ENCODE results near the gene DNAJB13. TPM values are rescaled to one million over a fixed set of nuclear protein-coding genes. Genes with fewer than 3 reads are reported as not detected.

DNAJB13 gene
- under 1 TPM; 0.37 to 0.57 TPM for total RNA-seq

GRCh38 chr11:73950869-73951710, at the start of gene DNAJB13:
Gene DNAJB13, plus strand, starts transcription at chr11:73951026. Its CDS starts 44 bp downstream, at chr11:73951070.
- CTCF ChIA-PET, result interaction anchor here (0.5 to 0.6 kb wide), 3 partner anchors 43 to 1542 kb away, joined by 3 to 5 read pairs (median 4); no protein-coding TSS in a partner anchor
- ATAC-seq, result peak; percentile 64

DNA sequence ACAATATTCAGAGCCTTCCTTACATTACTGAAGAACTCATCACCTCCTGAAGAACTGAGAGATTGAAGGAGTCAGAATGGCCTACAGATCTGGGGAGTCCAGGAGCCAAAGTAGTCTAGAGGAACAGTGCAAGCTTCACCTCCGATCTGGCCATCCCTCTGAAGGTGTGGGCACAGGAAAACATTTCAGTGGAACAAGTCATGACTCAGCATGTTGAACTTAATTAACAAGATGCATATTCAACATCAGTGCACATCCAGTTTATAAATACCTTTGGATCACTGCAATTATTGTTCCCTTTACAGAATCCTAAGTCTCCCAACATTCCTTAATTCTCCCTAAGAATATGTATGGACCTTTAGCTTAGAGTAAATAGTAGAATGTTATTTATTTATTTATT, 48.5 kb upstream of the DNAJB13 start:
- Mint-ChIP-seq H3K27ac (no peak overlapping the region), H3K9me3 (ENCODE audit: low read depth) (no peaks in the 10 kb centered on the region), H3K27me3 (no peaks in the 10 kb centered on the region), H3K4me3 (no peak overlapping the region), H3K36me3 (ENCODE audit: low read depth) (peaks cover 30% of the 10 kb centered on the region), H3K4me1 (no peaks in the 10 kb centered on the region)
- CTCF ChIA-PET, result no interaction called here
- DNase-seq, result no peak
- no peak for ATAC-seq
- intact Hi-C loops (cut with DNase I, micrococcal nuclease), result no loop called here
- POLR2A ChIA-PET, result no interaction called here

More at GRCh38 chr11:73950869-73951710, at the start of gene DNAJB13:
- H3K4me3 Mint-ChIP-seq, result no peak within 1 kb of the TSS
- intact Hi-C loops (cut with DNase I, micrococcal nuclease), result no loop called here
- no peaks in the 10 kb centered on the region for H3K36me3 Mint-ChIP-seq (ENCODE audit: low read depth)
- no peak within 1 kb of the TSS for H3K27ac Mint-ChIP-seq
- no peaks in the 10 kb centered on the region for H3K27me3 Mint-ChIP-seq
- peak; percentile 52 for DNase-seq
- H3K9me3 Mint-ChIP-seq (ENCODE audit: low read depth), result no peaks in the 10 kb centered on the region
- POLR2A ChIA-PET, result no interaction called here
- H3K4me1 Mint-ChIP-seq, result no peaks in the 10 kb centered on the region

GRCh38 chr11:73907191-73907590, 43.6 kb upstream of the DNAJB13 start:
- Mint-ChIP-seq H3K4me3 (no peak overlapping the region), H3K27ac (peak overlapping the region; percentile 45)
- ATAC-seq, result peak; percentile 79

GRCh38 chr11:73912026-73912425, 38.8 kb upstream of the DNAJB13 start:
- DNase-seq (no peak), ATAC-seq (no peak)
- intact Hi-C loops (cut with DNase I, micrococcal nuclease), result no loop called here
- ChIA-PET CTCF (no interaction called here), POLR2A (no interaction called here)
- Mint-ChIP-seq H3K36me3 (ENCODE audit: low read depth) (peaks cover 28% of the 10 kb centered on the region), H3K27me3 (no peaks in the 10 kb centered on the region), H3K4me1 (peaks cover 3% of the 10 kb centered on the region), H3K4me3 (no peak overlapping the region), H3K9me3 (ENCODE audit: low read depth) (no peaks in the 10 kb centered on the region), H3K27ac (no peak overlapping the region)

More at GRCh38 chr11:73907191-73907590, 43.6 kb upstream of the DNAJB13 start:
- intact Hi-C loops (cut with DNase I, micrococcal nuclease), result no loop called here
- CTCF ChIA-PET, result no interaction called here
- H3K9me3 Mint-ChIP-seq (ENCODE audit: low read depth), result no peaks in the 10 kb centered on the region
- H3K27me3 Mint-ChIP-seq, result no peaks in the 10 kb centered on the region
- peak; percentile 17 for DNase-seq
- H3K4me1 Mint-ChIP-seq, result no peaks in the 10 kb centered on the region
- POLR2A ChIA-PET, result no interaction called here
- peaks cover 24% of the 10 kb centered on the region for H3K36me3 Mint-ChIP-seq (ENCODE audit: low read depth)

DNA sequence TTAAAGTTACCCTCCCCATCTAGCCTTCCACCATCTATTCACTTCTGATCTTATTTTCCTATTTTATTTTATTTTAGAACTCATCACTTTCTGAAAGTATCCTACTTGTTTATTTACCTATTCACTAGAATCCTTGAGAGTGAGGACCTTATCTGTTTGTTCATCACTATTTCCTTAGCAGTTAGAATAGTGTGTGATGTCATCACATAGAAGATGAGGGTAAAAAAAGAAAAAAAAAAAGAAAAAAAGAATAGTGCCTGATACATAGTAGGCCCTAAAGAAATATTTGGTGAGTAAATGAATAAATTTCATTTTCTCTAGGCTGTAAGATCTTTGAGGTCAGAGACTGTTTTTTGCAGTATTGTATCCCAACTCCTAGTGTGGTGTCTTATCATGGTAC, 37.4 kb upstream of the DNAJB13 start:
- ATAC-seq, result no peak
- no peaks in the 10 kb centered on the region for H3K9me3 Mint-ChIP-seq (ENCODE audit: low read depth)
- H3K27ac Mint-ChIP-seq, result no peak overlapping the region
- no peak overlapping the region for H3K4me3 Mint-ChIP-seq
- CTCF ChIA-PET, result no interaction called here
- H3K4me1 Mint-ChIP-seq, result peaks cover 3% of the 10 kb centered on the region
- peaks cover 28% of the 10 kb centered on the region for H3K36me3 Mint-ChIP-seq (ENCODE audit: low read depth)
- POLR2A ChIA-PET, result no interaction called here
- no peak for DNase-seq
- no peaks in the 10 kb centered on the region for H3K27me3 Mint-ChIP-seq
- intact Hi-C loops (cut with DNase I, micrococcal nuclease), result no loop called here

- DNase-seq (no peak), ATAC-seq (no peak)
- H3K27ac Mint-ChIP-seq, result no peak overlapping the region
- H3K9me3 Mint-ChIP-seq (ENCODE audit: low read depth), result no peaks in the 10 kb centered on the region
- intact Hi-C loops (cut with DNase I, micrococcal nuclease), result no loop called here
- ChIA-PET POLR2A (no interaction called here), CTCF (no interaction called here)
- H3K27me3 Mint-ChIP-seq, result no peaks in the 10 kb centered on the region
- no peak overlapping the region for H3K4me3 Mint-ChIP-seq
- H3K4me1 Mint-ChIP-seq, result peaks cover 3% of the 10 kb centered on the region
- peaks cover 31% of the 10 kb centered on the region for H3K36me3 Mint-ChIP-seq (ENCODE audit: low read depth)
Observed at GRCh38 chr11:73914284-73914683, 36.5 kb upstream of the DNAJB13 start.

GRCh38 chr11:73916435-73916834, 34.4 kb upstream of the DNAJB13 start:
- CTCF ChIA-PET, result interaction anchor here (0.6 kb wide), 1 partner anchor 610 kb away, joined by 4 read pairs; no protein-coding TSS in a partner anchor
- Mint-ChIP-seq H3K27ac (no peak overlapping the region), H3K27me3 (no peaks in the 10 kb centered on the region), H3K4me3 (no peak overlapping the region), H3K4me1 (peaks cover 3% of the 10 kb centered on the region), H3K36me3 (ENCODE audit: low read depth) (peaks cover 36% of the 10 kb centered on the region), H3K9me3 (ENCODE audit: low read depth) (no peaks in the 10 kb centered on the region)
- intact Hi-C loops (cut with DNase I, micrococcal nuclease), result no loop called here
- ATAC-seq (peak; percentile 61), DNase-seq (no peak)
- POLR2A ChIA-PET, result no interaction called here

DNA sequence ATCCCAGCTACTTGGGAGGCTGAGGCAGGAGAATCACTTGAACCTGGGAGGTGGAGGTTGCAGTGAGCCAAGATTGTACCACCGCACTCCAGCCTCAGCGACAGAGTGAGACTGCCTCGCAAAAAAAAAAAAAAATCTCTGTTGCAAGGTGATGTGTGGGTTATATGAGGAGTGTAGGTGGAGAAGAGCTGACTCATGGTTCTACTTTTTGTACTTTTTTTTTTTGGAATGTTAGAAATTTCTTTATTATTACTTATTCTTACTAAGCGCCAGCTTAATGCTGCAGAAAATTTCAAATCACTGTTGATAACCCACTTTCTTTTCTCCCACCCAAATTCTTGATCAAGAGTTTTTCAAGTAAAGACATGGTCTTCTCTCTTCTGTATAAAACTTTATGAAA, 29.6 kb upstream of the DNAJB13 start:
- ChIA-PET POLR2A (no interaction called here), CTCF (interaction anchor here (0.6 to 0.7 kb wide), 3 partner anchors 44 to 1320 kb away, joined by 3 to 5 read pairs (median 3); no protein-coding TSS in a partner anchor)
- Mint-ChIP-seq H3K4me1 (peaks cover 3% of the 10 kb centered on the region), H3K9me3 (ENCODE audit: low read depth) (no peaks in the 10 kb centered on the region), H3K4me3 (no peak overlapping the region), H3K36me3 (ENCODE audit: low read depth) (peaks cover 29% of the 10 kb centered on the region), H3K27me3 (no peaks in the 10 kb centered on the region), H3K27ac (no peak overlapping the region)
- no peak for DNase-seq
- ATAC-seq, result no peak
- intact Hi-C loops (cut with DNase I, micrococcal nuclease), result no loop called here

DNA sequence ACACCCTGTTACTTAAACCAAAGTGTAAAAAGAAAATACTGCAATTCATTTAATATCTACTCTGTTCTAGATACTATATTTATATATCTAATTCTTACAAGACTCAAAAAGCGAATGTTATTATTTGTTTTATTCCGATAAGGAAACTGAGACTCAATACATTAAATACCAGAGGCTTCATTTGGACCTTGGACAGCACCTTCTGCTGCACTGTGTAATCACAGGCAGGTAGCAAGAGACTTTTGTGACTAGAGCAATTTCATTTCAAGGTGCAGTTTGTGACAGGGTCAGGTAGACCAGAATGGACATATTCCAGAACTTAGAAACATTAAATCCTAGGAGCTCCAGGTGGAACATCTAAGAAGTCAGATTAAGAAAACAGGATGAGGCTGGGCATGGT, 21.4 kb upstream of the DNAJB13 start:
- no peaks in the 10 kb centered on the region for H3K27me3 Mint-ChIP-seq
- intact Hi-C loops (cut with DNase I, micrococcal nuclease), result no loop called here
- CTCF ChIA-PET, result interaction anchor here (0.6 to 1.2 kb wide), 2 partner anchors 160 to 303 kb away, joined by 3 read pairs; no protein-coding TSS in a partner anchor
- no peaks in the 10 kb centered on the region for H3K4me1 Mint-ChIP-seq
- H3K27ac Mint-ChIP-seq, result no peak overlapping the region
- H3K9me3 Mint-ChIP-seq (ENCODE audit: low read depth), result no peaks in the 10 kb centered on the region
- peaks cover 32% of the 10 kb centered on the region for H3K36me3 Mint-ChIP-seq (ENCODE audit: low read depth)
- no peak overlapping the region for H3K4me3 Mint-ChIP-seq
- POLR2A ChIA-PET, result no interaction called here
- DNase-seq, result no peak
- no peak for ATAC-seq

DNA sequence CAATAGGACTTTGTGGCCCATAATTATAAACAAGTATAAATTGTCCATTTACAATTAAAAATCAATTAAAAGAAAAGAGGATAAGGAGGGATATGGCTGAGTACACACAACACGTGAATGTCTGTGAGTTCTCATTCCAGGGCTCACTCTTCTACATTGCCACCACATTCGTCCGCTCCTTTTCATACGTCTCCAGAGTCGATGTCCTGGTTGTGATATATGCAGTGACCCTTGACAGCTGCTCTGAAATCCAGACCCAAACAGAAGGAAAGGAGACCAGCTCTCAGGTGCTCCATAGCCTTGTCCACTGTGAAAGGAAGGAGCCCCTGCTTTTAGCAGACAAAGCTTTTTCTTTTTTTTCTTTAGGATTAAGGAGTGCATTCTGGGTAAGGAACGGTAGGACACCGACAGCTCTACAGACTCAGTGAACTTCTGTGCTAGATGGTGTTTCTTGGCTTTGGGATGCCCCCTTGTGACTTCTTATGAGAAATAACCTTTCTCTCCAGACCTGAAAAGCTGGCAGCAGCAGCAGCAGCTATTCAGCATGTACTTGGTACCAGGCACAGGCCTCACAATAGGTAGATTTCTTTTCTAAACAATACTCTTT, 19.7 kb upstream of the DNAJB13 start:
- H3K4me3 Mint-ChIP-seq, result no peak overlapping the region
- H3K36me3 Mint-ChIP-seq (ENCODE audit: low read depth), result peaks cover 32% of the 10 kb centered on the region
- H3K27ac Mint-ChIP-seq, result no peak overlapping the region
- peak; percentile 29 for DNase-seq
- H3K4me1 Mint-ChIP-seq, result no peaks in the 10 kb centered on the region
- H3K27me3 Mint-ChIP-seq, result no peaks in the 10 kb centered on the region
- ATAC-seq, result peak; percentile 83
- ChIA-PET POLR2A (interaction anchor here (0.6 kb wide), 1 partner anchor 297 kb away, joined by 9 read pairs; no protein-coding TSS in a partner anchor), CTCF (interaction anchor here (0.6 to 2.5 kb wide), 5 partner anchors 27 to 305 kb away, joined by 3 to 17 read pairs (median 3); no protein-coding TSS in a partner anchor)
- intact Hi-C loops (cut with DNase I, micrococcal nuclease), result loop anchor here (1.0 to 10.0 kb wide), 2 partner anchors 306 kb away; no protein-coding TSS in a partner anchor
- no peaks in the 10 kb centered on the region for H3K9me3 Mint-ChIP-seq (ENCODE audit: low read depth)

- ATAC-seq (no peak), DNase-seq (no peak)
- Mint-ChIP-seq H3K4me3 (no peak overlapping the region), H3K9me3 (ENCODE audit: low read depth) (no peaks in the 10 kb centered on the region), H3K4me1 (no peaks in the 10 kb centered on the region), H3K27ac (no peak overlapping the region), H3K27me3 (no peaks in the 10 kb centered on the region), H3K36me3 (ENCODE audit: low read depth) (peaks cover 32% of the 10 kb centered on the region)
- POLR2A ChIA-PET, result no interaction called here
- intact Hi-C loops (cut with DNase I, micrococcal nuclease), result loop anchor here (1.0 to 10.0 kb wide), 2 partner anchors 307 kb away; no protein-coding TSS in a partner anchor
- CTCF ChIA-PET, result interaction anchor here (1.0 to 2.5 kb wide), 2 partner anchors 28 to 306 kb away, joined by 3 to 17 read pairs; no protein-coding TSS in a partner anchor
Observed at GRCh38 chr11:73931951-73932350, 18.9 kb upstream of the DNAJB13 start.

All from activated CD4-positive, alpha-beta T cell treated with anti-CD3 and anti-CD28 coated beads for 36 hours (primary cell).